Stimulated activated memory B cell treated with anti-CD40 and anti-IgM and Interleukin-4, amounts not matched to agents 10 μg/mL and 1 μg/mL and 100 μg/mL, for 72 hours (primary cell): ENCODE data around the gene MPDZ.

Experiments used
- ATAC-seq: fragments of 150-1000 bp; cut with Tn5 transposase; 2 replicates; pipeline ENCODE4 v1.10.0; 2021
- H3K27ac Mint-ChIP-seq: one replicate; pipeline ENCODE4 v1.8.0; 2022; ENCODE audit warnings: mild to moderate bottlenecking, mixed read lengths
- H3K27me3 Mint-ChIP-seq: one replicate; pipeline ENCODE4 v1.8.0; 2022; ENCODE audit warnings: mixed read lengths
- H3K36me3 Mint-ChIP-seq: one replicate; pipeline ENCODE4 v1.8.0; 2022; ENCODE audit warnings: mixed read lengths
- H3K4me1 Mint-ChIP-seq: one replicate; pipeline ENCODE4 v1.8.0; 2022; ENCODE audit warnings: mixed read lengths
- H3K4me3 Mint-ChIP-seq: one replicate; pipeline ENCODE4 v1.8.0; 2022; ENCODE audit warnings: mild to moderate bottlenecking, moderate library complexity, mixed read lengths
- H3K9me3 Mint-ChIP-seq: one replicate; pipeline ENCODE4 v1.8.0; 2022; ENCODE audit warnings: mixed read lengths

MPDZ gene

DNA sequence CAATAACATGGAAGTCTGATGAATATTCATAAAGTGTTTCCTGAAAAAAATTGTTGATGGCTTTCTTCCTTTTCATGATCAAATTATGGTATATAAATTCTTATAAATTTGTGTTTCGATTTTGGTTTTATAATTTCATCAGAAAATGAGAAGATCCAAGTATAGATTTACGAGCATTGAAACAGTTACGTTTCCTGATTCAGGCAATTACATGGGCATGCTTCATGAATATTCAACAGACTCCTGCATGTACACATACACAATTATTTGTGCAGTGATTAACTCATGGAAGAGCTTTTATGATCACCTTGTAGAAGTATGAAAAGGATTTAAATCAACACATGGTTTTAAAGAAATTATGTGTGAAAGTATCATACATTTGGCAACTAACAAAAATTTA lies 136.7 kb downstream of the MPDZ start:
- H3K9me3 Mint-ChIP-seq = no peaks in the 10 kb centered on the region
- no peak for ATAC-seq
- H3K27ac Mint-ChIP-seq = no peak overlapping the region
- H3K4me1 Mint-ChIP-seq = no peaks in the 10 kb centered on the region
- no peaks in the 10 kb centered on the region for H3K36me3 Mint-ChIP-seq
- no peak overlapping the region for H3K4me3 Mint-ChIP-seq
- H3K27me3 Mint-ChIP-seq = no peaks in the 10 kb centered on the region

DNA sequence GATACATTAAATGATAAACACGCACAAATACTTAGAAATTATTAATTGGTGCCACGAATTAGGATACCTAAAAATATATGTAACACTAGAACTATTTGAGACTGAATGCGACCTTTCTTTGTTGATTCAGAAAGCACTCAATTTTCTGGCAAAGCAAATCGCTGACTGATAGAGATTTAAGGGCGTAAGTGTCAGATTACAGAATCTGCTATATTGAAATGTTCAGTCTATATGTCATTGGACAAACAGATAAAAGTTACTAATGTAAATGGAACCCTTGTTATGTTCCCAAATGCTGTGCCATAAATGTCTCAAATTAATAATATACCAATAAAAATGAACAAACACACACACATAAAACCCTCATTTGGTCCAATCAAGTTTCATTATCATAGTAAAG lies 137.9 kb downstream of the MPDZ start:
- Mint-ChIP-seq H3K4me1 (no peaks in the 10 kb centered on the region), H3K27ac (no peak overlapping the region), H3K27me3 (no peaks in the 10 kb centered on the region), H3K4me3 (no peak overlapping the region), H3K36me3 (no peaks in the 10 kb centered on the region), H3K9me3 (no peaks in the 10 kb centered on the region)
- no peak for ATAC-seq

DNA sequence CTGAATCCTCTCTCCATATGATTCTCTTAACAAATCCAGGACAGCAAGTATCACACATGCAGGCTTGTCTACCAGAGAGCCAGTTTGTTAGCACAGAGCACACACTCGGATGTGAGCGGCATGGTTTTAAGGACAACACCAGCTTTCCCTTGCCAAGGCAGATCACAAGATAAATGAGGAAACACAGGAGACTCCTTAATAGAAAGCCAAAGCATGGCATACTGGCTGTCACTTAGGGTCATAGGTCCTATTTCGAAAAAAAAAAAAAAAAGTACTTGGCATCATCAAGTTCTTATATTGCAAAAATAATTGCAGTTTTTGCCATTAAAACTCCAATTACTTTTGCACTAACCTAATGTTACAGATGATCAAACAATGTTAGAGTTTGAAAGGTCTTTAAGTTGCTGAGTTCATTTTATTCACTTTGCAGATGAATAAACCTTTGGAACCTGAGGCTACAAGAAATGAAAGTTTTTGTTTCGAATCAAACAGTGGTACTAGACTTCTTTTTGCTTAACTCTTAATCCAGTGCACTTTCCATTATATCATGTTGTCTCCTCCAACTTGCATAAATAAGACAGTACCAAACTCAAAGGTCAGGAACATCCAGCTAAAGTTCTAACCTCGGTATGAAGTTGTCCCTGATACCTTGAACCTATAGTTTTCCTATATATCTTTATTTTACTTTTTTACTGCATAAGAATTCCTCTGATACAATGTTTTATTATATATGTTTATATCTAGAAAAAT lies 138.5 kb downstream of the MPDZ start:
- Mint-ChIP-seq H3K9me3 (no peaks in the 10 kb centered on the region), H3K4me3 (no peak overlapping the region), H3K36me3 (no peaks in the 10 kb centered on the region), H3K27me3 (no peaks in the 10 kb centered on the region), H3K27ac (no peak overlapping the region), H3K4me1 (no peaks in the 10 kb centered on the region)
- no peak for ATAC-seq

DNA sequence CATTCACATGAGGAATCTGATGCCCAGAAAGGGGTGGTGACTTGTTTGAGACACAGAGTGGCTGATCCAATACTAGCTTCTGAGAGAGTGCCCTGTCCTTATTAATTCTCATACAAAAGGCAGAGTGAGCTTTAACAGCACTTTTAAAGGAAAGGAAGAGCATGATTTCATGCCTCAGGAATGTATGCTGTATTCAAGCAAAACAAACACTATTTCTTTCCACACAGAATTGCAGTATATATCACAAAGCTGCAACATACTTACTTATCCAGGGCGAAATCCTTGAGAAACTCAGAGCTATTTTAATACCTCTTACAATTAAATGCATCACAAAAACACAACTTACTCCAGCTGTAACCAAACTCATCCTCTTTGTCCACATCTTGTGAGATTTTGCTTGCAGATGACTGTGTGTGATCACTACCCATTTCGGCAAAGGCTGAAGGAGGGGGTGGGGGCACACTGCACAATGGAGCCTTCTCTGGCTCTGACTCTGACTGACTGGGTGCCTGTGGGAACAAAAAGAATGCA lies 139.8 kb downstream of the MPDZ start:
- no peaks in the 10 kb centered on the region for H3K27me3 Mint-ChIP-seq
- H3K4me1 Mint-ChIP-seq = no peaks in the 10 kb centered on the region
- ATAC-seq = no peak
- H3K27ac Mint-ChIP-seq = no peak overlapping the region
- no peaks in the 10 kb centered on the region for H3K36me3 Mint-ChIP-seq
- peaks cover 4% of the 10 kb centered on the region for H3K9me3 Mint-ChIP-seq
- no peak overlapping the region for H3K4me3 Mint-ChIP-seq

DNA sequence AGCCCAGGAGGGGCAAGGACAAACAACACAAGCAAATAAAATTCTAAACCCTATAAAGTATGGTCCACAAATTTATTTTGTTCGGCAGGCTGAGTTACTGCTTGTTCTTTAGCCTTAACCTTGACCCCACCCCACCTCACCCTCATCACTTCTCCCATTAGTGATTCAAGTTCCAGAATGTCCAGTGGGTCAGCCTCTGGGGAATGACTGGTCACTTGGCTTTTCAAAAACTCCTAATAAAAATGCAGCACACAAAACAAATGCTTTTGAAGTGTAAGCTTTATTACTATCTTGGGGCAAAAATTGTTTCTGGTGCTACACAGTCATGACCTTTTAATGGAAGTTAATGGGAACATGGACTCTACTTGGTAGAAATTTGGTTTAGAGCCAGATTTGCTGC lies 142.1 kb downstream of the MPDZ start:
- no peaks in the 10 kb centered on the region for H3K36me3 Mint-ChIP-seq
- H3K4me1 Mint-ChIP-seq = no peaks in the 10 kb centered on the region
- peaks cover 4% of the 10 kb centered on the region for H3K9me3 Mint-ChIP-seq
- no peaks in the 10 kb centered on the region for H3K27me3 Mint-ChIP-seq
- H3K4me3 Mint-ChIP-seq = no peak overlapping the region
- ATAC-seq = no peak
- H3K27ac Mint-ChIP-seq = no peak overlapping the region

DNA sequence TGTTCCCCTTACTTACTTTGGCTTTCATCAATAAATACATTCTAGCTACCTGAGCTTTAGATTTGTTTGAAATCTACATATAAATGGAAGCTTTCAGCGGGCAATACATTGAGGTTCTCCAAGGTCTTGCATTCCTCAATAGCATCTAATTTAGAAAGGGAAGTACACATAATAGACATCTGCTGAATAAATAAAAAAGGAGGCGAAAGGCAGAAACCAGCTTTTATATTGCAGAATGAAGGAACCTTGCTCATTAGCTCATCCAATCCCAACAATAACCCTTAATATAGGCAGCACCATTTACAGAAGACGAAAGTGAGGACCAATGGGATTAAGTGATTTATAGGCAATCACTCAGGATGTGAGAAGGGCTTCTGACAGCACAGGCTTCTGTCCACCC lies 147.5 kb downstream of the MPDZ start:
- no peaks in the 10 kb centered on the region for H3K4me1 Mint-ChIP-seq
- H3K4me3 Mint-ChIP-seq = no peak overlapping the region
- ATAC-seq = no peak
- peaks cover 4% of the 10 kb centered on the region for H3K9me3 Mint-ChIP-seq
- H3K27ac Mint-ChIP-seq = no peak overlapping the region
- no peaks in the 10 kb centered on the region for H3K27me3 Mint-ChIP-seq
- no peaks in the 10 kb centered on the region for H3K36me3 Mint-ChIP-seq

DNA sequence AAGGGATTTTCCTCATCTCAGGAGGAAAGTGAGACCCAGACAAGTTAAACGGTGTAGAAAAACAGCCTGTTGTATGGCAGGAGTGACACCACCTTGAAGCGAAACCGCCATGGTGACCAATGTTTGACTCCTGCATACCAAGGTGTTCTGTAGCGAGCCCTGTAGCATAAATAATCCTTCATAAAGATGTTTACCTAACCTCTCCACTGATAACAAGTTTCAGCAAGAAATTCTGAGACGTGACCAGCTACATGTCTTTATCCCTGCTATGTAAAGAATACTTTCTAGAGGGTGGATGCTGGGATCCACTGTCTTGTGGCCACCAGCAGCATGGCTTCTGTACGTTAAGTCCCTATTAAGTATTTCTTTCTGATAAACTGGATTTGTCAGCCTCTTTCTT lies 148.1 kb downstream of the MPDZ start:
- Mint-ChIP-seq H3K27me3 (no peaks in the 10 kb centered on the region), H3K4me1 (no peaks in the 10 kb centered on the region), H3K4me3 (no peak overlapping the region), H3K27ac (no peak overlapping the region), H3K36me3 (no peaks in the 10 kb centered on the region), H3K9me3 (peaks cover 4% of the 10 kb centered on the region)
- no peak for ATAC-seq

DNA sequence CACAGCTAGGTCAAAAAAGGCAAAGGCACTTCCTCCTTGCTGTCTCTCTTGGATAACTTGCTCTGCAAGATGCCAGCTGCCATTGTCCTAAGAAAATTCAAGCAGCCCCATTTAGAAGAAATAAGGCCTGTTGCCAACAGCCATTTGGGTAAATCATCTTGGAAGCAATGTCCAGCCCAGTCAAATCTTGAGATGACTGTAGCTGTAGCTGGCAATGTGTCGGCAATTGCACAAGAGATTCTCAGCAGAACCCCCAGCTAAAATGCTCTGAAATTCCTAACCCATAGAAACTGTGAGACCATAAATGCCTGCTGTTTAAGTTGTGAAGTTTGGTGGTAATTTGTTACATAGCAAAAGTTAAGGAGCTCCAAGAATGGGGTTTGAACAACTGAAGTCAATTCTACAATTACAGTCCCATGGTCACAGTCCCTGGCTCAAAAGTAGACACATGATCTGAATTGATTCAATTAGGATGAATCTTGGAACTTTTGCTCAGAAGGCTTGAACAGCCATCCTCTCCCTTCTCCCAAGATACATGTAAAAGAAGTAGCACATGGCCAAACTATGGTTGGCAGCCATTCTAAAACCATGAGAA lies 151.1 kb downstream of the MPDZ start:
- no peak overlapping the region for H3K4me3 Mint-ChIP-seq
- H3K27me3 Mint-ChIP-seq = no peaks in the 10 kb centered on the region
- no peak overlapping the region for H3K27ac Mint-ChIP-seq
- H3K36me3 Mint-ChIP-seq = no peaks in the 10 kb centered on the region
- no peaks in the 10 kb centered on the region for H3K4me1 Mint-ChIP-seq
- no peaks in the 10 kb centered on the region for H3K9me3 Mint-ChIP-seq
- ATAC-seq = no peak

DNA sequence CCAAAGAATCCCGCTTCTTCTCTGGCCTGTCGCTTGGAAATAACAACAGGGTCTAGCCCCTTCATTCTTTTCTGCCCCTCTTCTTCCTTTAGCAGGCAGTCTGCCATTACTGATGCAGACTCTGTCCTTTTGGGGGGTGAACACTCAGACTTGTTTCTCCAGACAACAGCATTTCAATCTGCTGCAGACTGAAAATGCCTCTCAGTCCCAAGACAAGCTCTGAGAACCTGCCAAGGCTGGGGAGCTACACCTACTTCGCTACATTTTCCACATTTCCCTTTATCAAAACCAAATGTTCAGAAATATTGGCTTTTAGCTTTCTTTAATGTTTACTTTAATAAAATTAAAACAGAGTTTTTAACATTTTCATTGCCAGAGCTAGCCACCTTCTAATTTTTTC lies 152.4 kb downstream of the MPDZ start:
- Mint-ChIP-seq H3K4me3 (no peak overlapping the region), H3K36me3 (no peaks in the 10 kb centered on the region), H3K27me3 (no peaks in the 10 kb centered on the region), H3K4me1 (no peaks in the 10 kb centered on the region), H3K27ac (no peak overlapping the region), H3K9me3 (no peaks in the 10 kb centered on the region)
- no peak for ATAC-seq

DNA sequence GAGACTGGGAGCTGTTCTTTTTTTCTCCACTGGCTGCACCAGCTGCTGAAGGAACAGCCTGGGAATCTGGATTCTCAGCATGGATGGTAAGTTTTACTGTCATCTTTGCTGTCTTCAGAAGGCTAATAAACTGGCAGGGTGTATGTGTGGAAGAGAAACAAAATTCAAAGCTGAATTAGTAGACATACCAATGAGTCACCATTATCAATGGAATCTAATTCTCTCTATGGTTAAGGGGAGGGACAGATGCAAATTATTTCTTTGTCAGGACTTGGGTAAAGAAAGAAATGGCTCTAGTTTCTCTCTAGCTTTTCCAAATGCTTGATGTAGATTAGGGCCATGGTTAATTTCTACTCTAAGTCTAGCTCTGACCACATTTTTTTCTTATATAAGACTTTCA lies 154.2 kb downstream of the MPDZ start:
- no peak overlapping the region for H3K4me3 Mint-ChIP-seq
- no peak overlapping the region for H3K27ac Mint-ChIP-seq
- no peaks in the 10 kb centered on the region for H3K9me3 Mint-ChIP-seq
- H3K27me3 Mint-ChIP-seq = no peaks in the 10 kb centered on the region
- ATAC-seq = no peak
- no peaks in the 10 kb centered on the region for H3K36me3 Mint-ChIP-seq
- H3K4me1 Mint-ChIP-seq = no peaks in the 10 kb centered on the region

DNA sequence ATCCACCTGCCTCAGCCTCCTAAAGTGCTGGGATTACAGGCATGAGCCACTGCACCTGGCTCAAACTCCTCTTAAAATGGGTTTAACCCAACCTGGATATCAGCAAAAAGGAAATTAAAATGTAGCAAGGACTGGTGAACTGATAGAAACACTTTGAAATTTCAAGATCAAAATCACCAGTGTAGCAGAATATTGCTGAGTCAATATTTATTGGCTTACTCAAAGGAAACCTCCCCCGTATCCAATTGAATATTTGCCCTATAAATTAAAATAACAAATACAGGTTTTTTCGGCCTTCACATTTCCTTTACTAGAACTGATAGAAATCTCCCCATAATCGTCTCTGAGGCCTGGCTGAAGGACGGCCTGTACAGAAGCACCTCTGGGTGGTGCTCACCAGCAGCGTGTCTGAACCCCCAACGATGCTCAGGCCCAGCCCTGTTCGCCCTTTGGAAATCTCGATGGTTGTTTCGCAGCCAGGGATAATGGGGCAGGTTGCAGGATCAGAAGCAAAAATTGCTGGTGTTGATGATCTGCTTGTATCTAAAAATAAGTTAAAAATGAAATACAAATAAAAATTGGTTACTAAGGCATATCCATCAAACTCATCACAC lies 156.6 kb downstream of the MPDZ start:
- no peaks in the 10 kb centered on the region for H3K36me3 Mint-ChIP-seq
- peaks cover 3% of the 10 kb centered on the region for H3K9me3 Mint-ChIP-seq
- ATAC-seq = no peak
- no peaks in the 10 kb centered on the region for H3K27me3 Mint-ChIP-seq
- H3K27ac Mint-ChIP-seq = no peak overlapping the region
- H3K4me3 Mint-ChIP-seq = no peak overlapping the region
- no peaks in the 10 kb centered on the region for H3K4me1 Mint-ChIP-seq

DNA sequence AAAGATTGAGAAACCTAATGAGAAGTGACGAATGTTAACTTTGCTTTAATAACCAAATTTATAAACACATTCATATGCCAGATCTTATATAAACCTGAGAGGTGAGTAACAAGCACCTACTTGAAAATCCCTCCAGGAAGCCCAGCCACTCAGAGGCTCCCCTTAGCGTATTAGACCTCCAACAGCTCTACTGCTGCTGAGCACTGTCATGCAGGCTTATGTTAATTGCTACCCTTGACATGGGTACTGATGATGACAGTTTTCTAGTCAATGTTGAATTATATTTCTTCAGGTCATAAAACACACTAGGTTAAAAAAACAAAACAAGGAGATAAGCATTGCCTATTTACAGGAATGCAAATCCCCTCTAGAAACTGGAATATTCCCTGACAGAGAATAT lies 161.2 kb downstream of the MPDZ start:
- H3K27ac Mint-ChIP-seq = no peak overlapping the region
- H3K4me1 Mint-ChIP-seq = no peaks in the 10 kb centered on the region
- no peak overlapping the region for H3K4me3 Mint-ChIP-seq
- no peaks in the 10 kb centered on the region for H3K27me3 Mint-ChIP-seq
- no peak for ATAC-seq
- no peaks in the 10 kb centered on the region for H3K36me3 Mint-ChIP-seq
- peaks cover 3% of the 10 kb centered on the region for H3K9me3 Mint-ChIP-seq

DNA sequence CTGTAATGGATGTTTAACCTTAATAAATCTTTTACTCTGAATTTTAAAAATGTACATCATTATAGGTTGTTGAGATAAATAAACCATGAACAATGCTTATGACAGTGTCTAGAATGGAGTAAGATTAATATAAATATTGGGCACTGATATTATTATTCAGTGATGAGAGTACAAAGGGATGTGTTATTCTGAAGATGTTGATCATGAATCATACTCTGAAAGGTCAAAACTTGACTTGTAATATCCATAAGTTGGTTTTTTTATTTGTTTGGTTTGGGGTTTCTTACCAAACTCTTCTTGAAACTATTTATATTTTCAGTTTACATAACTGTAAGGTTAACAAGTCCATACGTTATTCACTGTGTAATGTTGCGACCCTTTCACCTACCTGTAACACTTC lies 163.2 kb downstream of the MPDZ start:
- Mint-ChIP-seq H3K27me3 (no peaks in the 10 kb centered on the region), H3K4me3 (no peak overlapping the region), H3K36me3 (no peaks in the 10 kb centered on the region), H3K27ac (no peak overlapping the region), H3K9me3 (peaks cover 3% of the 10 kb centered on the region), H3K4me1 (no peaks in the 10 kb centered on the region)
- ATAC-seq = no peak

DNA sequence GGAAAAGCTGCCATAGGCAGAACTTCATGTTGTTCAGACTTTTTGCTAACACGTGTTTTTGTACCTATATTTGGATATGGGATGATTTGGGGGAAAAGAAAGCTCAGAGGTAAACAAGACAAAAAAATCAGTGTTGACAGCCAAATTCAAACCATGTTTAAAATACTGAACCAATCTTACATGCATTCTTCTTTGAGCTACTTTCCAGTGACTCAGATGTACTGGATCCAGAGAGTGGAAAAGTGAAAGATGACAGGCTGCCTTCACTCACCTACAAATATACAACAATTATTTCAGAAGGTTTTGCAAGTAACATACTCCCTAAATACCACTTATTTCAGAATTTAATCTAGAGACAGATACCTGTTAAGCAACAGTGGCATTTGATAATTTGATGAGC lies 165.7 kb downstream of the MPDZ start:
- ATAC-seq = no peak
- no peaks in the 10 kb centered on the region for H3K9me3 Mint-ChIP-seq
- no peak overlapping the region for H3K4me3 Mint-ChIP-seq
- H3K27me3 Mint-ChIP-seq = no peaks in the 10 kb centered on the region
- no peak overlapping the region for H3K27ac Mint-ChIP-seq
- H3K4me1 Mint-ChIP-seq = no peaks in the 10 kb centered on the region
- no peaks in the 10 kb centered on the region for H3K36me3 Mint-ChIP-seq

DNA sequence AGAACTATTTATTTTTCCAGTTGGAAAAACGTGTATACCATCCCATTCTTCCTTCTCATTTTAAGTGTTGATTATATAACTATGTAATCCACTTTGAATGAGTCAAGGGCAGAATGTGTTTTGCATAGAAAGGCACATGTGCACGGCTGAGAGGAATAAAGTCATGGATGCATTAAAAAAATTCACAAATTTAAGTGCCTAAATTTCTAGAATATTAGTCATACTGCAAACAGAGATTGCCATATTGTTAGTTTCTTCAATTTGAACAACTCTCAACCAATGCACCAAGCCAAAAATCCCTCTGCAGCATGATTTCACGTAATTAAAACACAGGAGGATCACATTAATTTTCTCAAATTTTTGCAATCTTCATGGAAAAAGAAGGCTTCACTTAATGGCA lies 166.3 kb downstream of the MPDZ start:
- Mint-ChIP-seq H3K36me3 (no peaks in the 10 kb centered on the region), H3K4me1 (no peaks in the 10 kb centered on the region), H3K27ac (no peak overlapping the region), H3K27me3 (no peaks in the 10 kb centered on the region), H3K9me3 (no peaks in the 10 kb centered on the region), H3K4me3 (no peak overlapping the region)
- no peak for ATAC-seq

DNA sequence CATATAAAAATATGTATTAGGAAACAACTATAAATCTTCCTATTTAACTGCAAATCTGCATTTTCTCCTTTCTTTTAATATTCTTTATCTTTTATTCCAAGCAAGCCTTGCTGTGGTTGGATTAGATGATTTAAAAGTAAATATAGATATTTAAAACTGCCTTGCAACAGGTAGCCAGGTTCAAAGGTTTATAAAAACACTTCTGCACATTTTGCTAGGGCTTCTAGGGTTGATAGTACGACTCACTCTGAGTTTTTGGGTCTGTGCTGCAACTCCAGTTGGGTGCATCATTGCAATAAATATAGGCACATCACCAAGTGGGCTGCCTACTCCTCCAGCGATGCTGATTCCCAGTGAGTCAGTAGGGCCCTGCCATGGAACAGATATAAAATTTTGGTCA lies 167.7 kb downstream of the MPDZ start:
- no peaks in the 10 kb centered on the region for H3K27me3 Mint-ChIP-seq
- H3K4me3 Mint-ChIP-seq = no peak overlapping the region
- no peaks in the 10 kb centered on the region for H3K4me1 Mint-ChIP-seq
- H3K9me3 Mint-ChIP-seq = no peaks in the 10 kb centered on the region
- H3K27ac Mint-ChIP-seq = no peak overlapping the region
- no peak for ATAC-seq
- H3K36me3 Mint-ChIP-seq = no peaks in the 10 kb centered on the region
